GM19351 (cell line): Measurements from ENCODE around the gene VPS37C.

Source experiments
- ATAC-seq: cut with Tn5 transposase; IDR thresholded peaks from one replicate; pipeline ENCODE4 v1.9.1; 2021; ENCODE audit warnings: mild to moderate bottlenecking, moderate library complexity; ENCODE audit not compliant: unreplicated experiment

Gene VPS37C

GRCh38 chr11:61119571-61119970 lies 41.7 kb downstream of the VPS37C start:
- no peak for ATAC-seq

GRCh38 chr11:61119055-61119454 lies 42.2 kb downstream of the VPS37C start:
- no peak for ATAC-seq

- ATAC-seq: no peak
Measured at GRCh38 chr11:61118406-61118805, 42.8 kb downstream of the VPS37C start.

DNA sequence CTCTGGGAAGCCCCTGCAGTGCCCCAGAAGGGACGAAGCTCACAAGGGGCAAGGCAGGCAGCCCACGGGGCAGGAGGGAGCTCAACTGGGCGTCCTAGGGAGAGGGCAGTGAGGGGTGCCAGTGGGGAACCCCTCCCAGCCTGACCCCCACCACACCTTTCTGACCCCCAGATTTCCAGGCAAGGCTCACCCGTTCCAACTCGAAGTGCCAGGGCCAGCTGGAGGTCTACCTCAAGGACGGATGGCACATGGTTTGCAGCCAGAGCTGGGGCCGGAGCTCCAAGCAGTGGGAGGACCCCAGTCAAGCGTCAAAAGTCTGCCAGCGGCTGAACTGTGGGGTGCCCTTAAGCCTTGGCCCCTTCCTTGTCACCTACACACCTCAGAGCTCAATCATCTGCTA lies 43.2 kb downstream of the VPS37C start:
- no peak for ATAC-seq

GRCh38 chr11:61117168-61117520 lies 44.1 kb downstream of the VPS37C start:
- no peak for ATAC-seq

GRCh38 chr11:61116426-61117167 lies 44.6 kb downstream of the VPS37C start:
- no peak for ATAC-seq

GRCh38 chr11:61115498-61116224 lies 45.6 kb downstream of the VPS37C start:
- ATAC-seq: no peak

DNA sequence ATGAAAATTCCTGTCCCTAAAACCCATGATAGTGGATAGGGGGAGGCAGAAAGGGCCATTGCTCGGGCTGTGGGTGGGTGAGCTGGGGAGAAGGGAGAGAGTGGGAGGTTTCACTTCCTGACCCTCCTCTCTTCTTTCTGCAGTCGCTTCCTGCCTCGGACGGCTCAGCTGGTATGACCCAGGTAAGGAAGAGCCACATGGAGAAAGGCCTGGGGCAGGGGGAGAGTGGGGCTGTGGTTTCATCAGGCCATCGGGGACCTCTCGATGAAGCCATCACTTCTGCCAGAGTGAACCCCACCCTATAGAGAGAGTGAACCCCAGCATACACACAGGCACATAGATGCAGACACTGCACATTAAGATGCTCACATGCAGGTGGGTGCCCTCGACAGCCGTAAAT lies 46.3 kb downstream of the VPS37C start:
- ATAC-seq: no peak

DNA sequence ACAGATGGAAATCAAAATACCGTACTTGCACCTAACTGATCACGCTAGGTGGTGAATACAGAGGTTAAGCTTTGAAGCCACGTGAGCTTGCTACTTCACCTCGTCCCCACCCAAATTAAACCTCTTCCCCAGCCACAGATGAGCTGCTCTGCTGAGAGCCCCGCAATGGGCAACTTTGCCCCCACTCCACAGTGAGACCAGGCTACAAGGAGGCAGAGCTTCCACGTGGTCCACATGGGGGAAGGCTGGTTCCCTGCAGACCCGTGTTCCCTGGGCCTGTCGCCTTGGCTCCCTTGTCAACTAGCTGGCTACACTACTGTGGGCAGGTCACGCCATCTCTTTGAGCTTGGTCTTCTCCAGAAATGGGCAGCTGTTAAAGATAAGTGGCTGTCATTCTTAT lies 48.0 kb downstream of the VPS37C start:
- ATAC-seq: no peak

DNA sequence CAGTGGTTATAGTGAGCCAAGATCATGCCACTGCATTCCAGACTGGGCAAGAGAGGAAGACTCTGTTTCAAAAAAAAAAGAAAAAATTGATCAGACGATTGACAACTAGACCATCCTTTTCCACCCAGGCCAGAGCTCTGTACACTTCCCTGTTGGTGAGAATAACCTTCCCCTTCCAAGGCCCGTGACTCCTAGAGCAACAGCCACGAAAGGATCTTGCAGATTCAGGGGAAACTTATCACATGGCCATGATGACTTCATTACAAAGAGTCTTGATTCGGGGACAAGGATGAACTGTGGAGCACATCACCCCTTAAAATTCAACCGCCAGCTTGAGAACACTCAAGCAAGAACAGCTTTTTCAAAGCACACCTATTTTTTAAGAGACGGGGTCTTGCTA lies 48.7 kb downstream of the VPS37C start:
- no peak for ATAC-seq

- no peak for ATAC-seq
Measured at GRCh38 chr11:61111786-61112517, 49.3 kb downstream of the VPS37C start.

DNA sequence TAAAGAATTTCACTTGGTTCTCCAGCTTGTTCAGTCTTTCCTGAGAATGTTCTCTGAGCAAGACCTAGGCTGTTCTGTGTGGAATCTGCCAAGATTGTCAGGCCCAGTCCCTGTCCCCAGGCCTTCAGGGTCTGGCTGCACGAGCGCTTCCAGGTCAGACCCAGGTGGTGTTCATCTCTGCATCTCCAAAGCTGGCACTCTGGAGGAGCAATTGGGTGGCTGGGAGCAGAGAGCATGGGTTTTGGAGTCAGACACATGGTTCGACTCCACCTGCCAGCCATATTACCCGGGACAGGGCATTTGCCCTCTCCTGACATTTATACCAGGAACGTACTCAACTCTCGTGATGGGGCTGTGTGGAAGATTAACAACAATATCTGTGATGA lies 50.2 kb downstream of the VPS37C start:
- ATAC-seq: no peak

GRCh38 chr11:61110255-61111049 lies 50.8 kb downstream of the VPS37C start:
- ATAC-seq: no peak

DNA sequence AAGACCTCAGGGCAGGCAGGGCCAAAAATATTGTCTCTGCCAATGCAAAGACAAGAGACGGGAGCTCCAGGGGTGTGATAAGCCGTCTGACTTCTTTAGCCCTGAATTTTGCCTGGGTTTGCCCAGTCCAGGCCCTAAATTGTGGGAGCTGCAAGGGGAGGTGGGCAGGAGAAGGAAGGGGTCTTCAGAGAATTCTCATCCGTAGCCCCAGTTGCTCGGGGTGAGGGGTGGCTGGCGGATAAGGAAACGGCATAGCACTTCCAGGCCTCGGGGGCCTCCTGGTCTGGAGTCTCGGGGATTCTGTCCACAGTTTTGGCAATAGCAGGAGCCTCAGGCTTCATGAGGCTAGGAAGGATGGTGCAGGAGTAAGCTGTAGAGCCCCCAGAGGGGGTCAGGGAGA lies 51.6 kb downstream of the VPS37C start:
- ATAC-seq: no peak

DNA sequence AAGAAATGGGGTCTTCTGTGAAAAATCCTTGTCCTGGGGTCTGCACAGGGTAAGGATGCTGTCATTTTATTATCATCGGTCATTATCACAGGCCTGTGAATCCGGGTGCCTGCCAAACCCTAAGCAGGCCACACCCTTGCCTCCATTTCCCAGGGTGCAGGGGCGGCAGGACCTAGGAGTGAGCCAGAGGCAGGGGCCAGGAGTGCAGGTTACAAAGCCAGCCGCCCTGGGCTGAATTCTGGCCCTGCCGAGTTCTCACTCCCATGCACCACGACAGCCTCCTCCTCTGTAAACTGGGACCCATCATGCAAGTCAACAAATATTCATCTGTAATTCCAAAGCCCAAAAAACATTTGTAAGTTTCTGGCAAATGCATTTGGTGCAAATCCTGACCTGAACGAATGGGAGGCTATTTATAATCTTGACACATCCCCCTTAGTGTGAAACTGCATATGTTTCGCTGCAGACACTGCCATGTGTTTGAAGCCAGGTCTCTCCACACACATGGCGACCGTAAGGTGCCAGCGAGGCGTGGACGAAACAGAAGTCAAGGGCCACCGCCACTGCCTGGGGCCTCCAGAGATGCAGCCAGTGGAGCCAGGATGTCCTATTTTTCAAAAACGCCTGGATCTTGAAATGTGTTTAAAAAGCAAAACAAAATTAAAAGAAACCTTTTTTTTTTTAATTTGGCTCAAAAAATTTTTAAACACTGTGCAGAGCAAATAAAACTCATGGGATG lies 52.2 kb downstream of the VPS37C start:
- ATAC-seq: no peak

GRCh38 chr11:61107888-61108287 lies 53.3 kb downstream of the VPS37C start:
- no peak for ATAC-seq

GRCh38 chr11:61106894-61107470 lies 54.2 kb downstream of the VPS37C start:
- no peak for ATAC-seq

DNA sequence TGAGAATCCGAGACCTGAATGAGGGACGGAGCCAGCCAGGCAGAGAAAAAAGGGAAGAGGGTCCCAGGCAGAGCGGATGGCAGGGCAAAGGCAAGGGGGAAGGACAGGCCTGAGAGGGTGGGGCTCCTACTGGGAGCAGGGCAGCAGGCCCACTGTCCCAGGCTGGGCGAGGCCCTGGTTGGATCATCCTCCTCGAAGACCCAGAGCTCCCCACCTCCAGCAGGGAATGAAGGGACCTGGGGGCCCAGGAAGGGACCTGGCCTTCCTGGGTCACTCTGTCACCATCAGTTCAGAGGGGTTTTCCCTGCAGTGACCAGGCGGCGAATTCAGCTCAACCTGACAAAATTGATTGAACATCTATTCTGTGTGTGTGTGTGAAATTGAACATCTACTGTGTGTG lies 54.9 kb downstream of the VPS37C start:
- no peak for ATAC-seq

DNA sequence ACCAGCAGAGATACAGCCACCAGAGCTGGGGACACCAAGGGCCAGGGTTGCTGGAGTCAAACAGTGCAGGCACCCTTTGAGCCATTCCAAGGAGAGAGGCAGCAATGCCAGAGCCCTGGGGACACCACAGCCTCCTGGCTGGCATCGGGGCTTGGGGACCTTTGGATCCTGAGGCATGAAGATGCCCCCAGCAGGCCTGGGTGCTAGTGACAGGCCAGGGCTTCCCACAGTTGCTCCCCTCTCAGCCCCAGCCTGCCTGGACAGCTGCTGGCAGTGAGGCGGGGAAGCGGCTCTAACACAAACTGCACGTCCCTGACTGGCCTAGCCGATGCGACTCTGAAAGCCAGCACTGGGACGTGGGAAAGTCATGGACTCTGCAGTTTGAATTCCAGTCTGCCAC lies 56.3 kb downstream of the VPS37C start:
- no peak for ATAC-seq

DNA sequence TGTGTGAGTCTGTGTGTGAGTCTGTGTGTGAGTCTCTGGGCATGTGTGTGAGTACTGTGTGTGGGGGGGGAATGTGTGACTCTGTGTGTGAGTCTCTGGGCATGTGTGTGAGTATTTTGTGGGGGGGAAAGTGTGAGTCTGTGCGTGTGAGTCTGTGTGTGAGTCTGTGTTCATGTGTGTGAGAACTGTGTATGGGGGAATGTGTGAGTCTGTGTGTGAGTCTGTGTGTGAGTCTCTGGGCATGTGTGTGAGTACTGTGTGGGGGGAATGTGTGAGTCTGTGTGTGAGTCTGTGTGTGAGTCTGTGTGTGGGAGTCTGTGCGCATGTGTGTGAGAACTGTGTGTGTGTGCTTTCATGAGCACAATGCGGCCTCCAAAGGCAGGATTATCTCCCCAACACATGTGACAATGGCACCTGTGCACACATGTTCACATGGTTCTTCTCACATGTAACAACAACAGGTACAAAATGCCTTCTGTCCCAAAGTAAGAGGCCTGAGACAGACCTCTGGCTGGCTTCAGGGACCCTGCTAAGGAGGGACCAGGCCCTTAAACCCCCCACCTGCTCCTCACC lies 57.3 kb downstream of the VPS37C start:
- no peak for ATAC-seq
